HG02885 (cell line): ENCODE measurements around the gene HCLS1.
A peak's percentile ranks its signal among the peaks of the same experiment; 100 is the strongest.

Source experiments
- ATAC-seq: cut with Tn5 transposase; IDR thresholded peaks from one replicate; pipeline ENCODE4 v1.9.1; 2021; ENCODE audit warnings: mild to moderate bottlenecking; ENCODE audit not compliant: unreplicated experiment, poor library complexity

Gene HCLS1

GRCh38 chr3:121658716-121659435 lies 1.8 kb downstream of the HCLS1 start:
- no peak for ATAC-seq

GRCh38 chr3:121654493-121655385 lies 6.0 kb downstream of the HCLS1 start:
- peak; percentile 89 for ATAC-seq

- ATAC-seq, result no peak
Observed at GRCh38 chr3:121651684-121652083, 9.0 kb downstream of the HCLS1 start.

- no peak for ATAC-seq
Observed at GRCh38 chr3:121649645-121650044, 11.1 kb downstream of the HCLS1 start.

GRCh38 chr3:121648219-121648958 lies 12.3 kb downstream of the HCLS1 start:
- ATAC-seq, result no peak

GRCh38 chr3:121645054-121645453 lies 15.6 kb downstream of the HCLS1 start:
- ATAC-seq, result no peak

GRCh38 chr3:121642601-121643314 lies 17.9 kb downstream of the HCLS1 start:
- no peak for ATAC-seq

GRCh38 chr3:121641127-121641526 lies 19.6 kb downstream of the HCLS1 start:
- no peak for ATAC-seq

GRCh38 chr3:121637922-121638321 lies 22.8 kb downstream of the HCLS1 start:
- ATAC-seq, result no peak

- no peak for ATAC-seq
Observed at GRCh38 chr3:121630355-121630754, 30.3 kb downstream of the HCLS1 start.

GRCh38 chr3:121629601-121630000 lies 31.1 kb downstream of the HCLS1 start:
- ATAC-seq, result no peak

GRCh38 chr3:121627622-121628021 lies 33.1 kb downstream of the HCLS1 start:
- no peak for ATAC-seq

- ATAC-seq, result no peak
Observed at GRCh38 chr3:121627211-121627610, 33.5 kb downstream of the HCLS1 start.

GRCh38 chr3:121626495-121626894 lies 34.2 kb downstream of the HCLS1 start:
- ATAC-seq, result no peak

GRCh38 chr3:121624147-121624899 lies 36.4 kb downstream of the HCLS1 start:
- ATAC-seq, result no peak

- ATAC-seq, result no peak
Observed at GRCh38 chr3:121621491-121621890, 39.2 kb downstream of the HCLS1 start.

- no peak for ATAC-seq
Observed at GRCh38 chr3:121619691-121620090, 41.0 kb downstream of the HCLS1 start.

GRCh38 chr3:121606106-121606505 lies 54.6 kb downstream of the HCLS1 start:
- no peak for ATAC-seq

GRCh38 chr3:121604759-121605158 lies 55.9 kb downstream of the HCLS1 start:
- ATAC-seq, result no peak
